Measurements from ENCODE around the gene KLF2.

The KLF2 gene

GRCh38 chr19:16326401-16327168, 2.0 kb downstream of the KLF2 start:
- no peaks in the 10 kb centered on the region for H3K9me3 ChIP-seq (replicated peaks; ENCODE audit: insufficient read depth, low read length)
- peaks cover 65% of the 10 kb centered on the region for H3F3A ChIP-seq (ENCODE audit: insufficient read depth, low read length)
- H3K9ac ChIP-seq (ENCODE audit: low read length), result peak overlapping the region; percentile 85

GRCh38 chr19:16327169-16327475, 2.5 kb downstream of the KLF2 start:
- Histone ChIP-seq H4K20me1 (ENCODE audit: insufficient read depth, low read length) (no peaks in the 10 kb centered on the region), H3K27me3 (replicated peaks; ENCODE audit: insufficient read depth, low read length) (no peaks in the 10 kb centered on the region), H3K79me2 (ENCODE audit: low read length) (peaks cover 16% of the 10 kb centered on the region), H3F3A (ENCODE audit: insufficient read depth, low read length) (peaks cover 65% of the 10 kb centered on the region), H3K9me2 (replicated peaks; ENCODE audit: insufficient read depth, low read length) (no peaks in the 10 kb centered on the region), H3K9me3 (replicated peaks; ENCODE audit: insufficient read depth, low read length) (no peaks in the 10 kb centered on the region), H3K36me3 (replicated peaks; ENCODE audit: insufficient read depth, low read length) (no peaks in the 10 kb centered on the region), H3K4me1 (ENCODE audit: low read length) (peaks cover 41% of the 10 kb centered on the region), H3K27ac (ENCODE audit: low read length) (peak overlapping the region; percentile 85), H3K4me2 (ENCODE audit: low read depth, low read length) (peak overlapping the region; percentile 87), H3K9ac (ENCODE audit: low read length) (peak overlapping the region; percentile 85), H3K4me3 (ENCODE audit: low read length) (peak overlapping the region; percentile 66), H2AFZ (ENCODE audit: low read length) (no peak overlapping the region)
- DNase-seq, result peak; percentile 34
- TF ChIP-seq EZH2phosphoT487 (IDR thresholded peaks at IDR 0.05; ENCODE audit: low read length) (no peak), CTCF (IDR thresholded peaks at IDR 0.05; ENCODE audit: low read length) (no peak), EZH2 (optimal IDR thresholded peaks at IDR 0.05; ENCODE audit: low read depth, low read length) (no peak)

More at GRCh38 chr19:16326401-16327168, 2.0 kb downstream of the KLF2 start:
- Histone ChIP-seq H3K27me3 (replicated peaks; ENCODE audit: insufficient read depth, low read length) (no peaks in the 10 kb centered on the region), H3K36me3 (replicated peaks; ENCODE audit: insufficient read depth, low read length) (no peaks in the 10 kb centered on the region), H2AFZ (ENCODE audit: low read length) (no peak overlapping the region), H3K4me1 (ENCODE audit: low read length) (peaks cover 41% of the 10 kb centered on the region), H3K79me2 (ENCODE audit: low read length) (peaks cover 16% of the 10 kb centered on the region), H3K4me3 (ENCODE audit: low read length) (peak overlapping the region; percentile 66), H4K20me1 (ENCODE audit: insufficient read depth, low read length) (no peaks in the 10 kb centered on the region), H3K27ac (ENCODE audit: low read length) (peak overlapping the region; percentile 85), H3K4me2 (ENCODE audit: low read depth, low read length) (peak overlapping the region; percentile 87), H3K9me2 (replicated peaks; ENCODE audit: insufficient read depth, low read length) (no peaks in the 10 kb centered on the region)
- DNase-seq, result peak; percentile 84
- TF ChIP-seq EZH2 (optimal IDR thresholded peaks at IDR 0.05; ENCODE audit: low read depth, low read length), result no peak
- no peak; the same call in 1 of the 2 replicates for TF ChIP-seq CTCF (IDR thresholded peaks at IDR 0.05; ENCODE audit: low read length)
- no peak for TF ChIP-seq EZH2phosphoT487 (IDR thresholded peaks at IDR 0.05; ENCODE audit: low read length)

- peak overlapping the region; percentile 87 for H3K4me2 ChIP-seq (ENCODE audit: low read depth, low read length)
- H3K27me3 ChIP-seq (replicated peaks; ENCODE audit: insufficient read depth, low read length), result no peaks in the 10 kb centered on the region
- H4K20me1 ChIP-seq (ENCODE audit: insufficient read depth, low read length), result no peaks in the 10 kb centered on the region
- peaks cover 65% of the 10 kb centered on the region for H3F3A ChIP-seq (ENCODE audit: insufficient read depth, low read length)
- H3K36me3 ChIP-seq (replicated peaks; ENCODE audit: insufficient read depth, low read length), result no peaks in the 10 kb centered on the region
- DNase-seq, result peak; percentile 76
- peaks cover 16% of the 10 kb centered on the region for H3K79me2 ChIP-seq (ENCODE audit: low read length)
- peaks cover 41% of the 10 kb centered on the region for H3K4me1 ChIP-seq (ENCODE audit: low read length)
- peak overlapping the region; percentile 85 for H3K27ac ChIP-seq (ENCODE audit: low read length)
- H3K4me3 ChIP-seq (ENCODE audit: low read length), result peak overlapping the region; percentile 66
- H3K9me2 ChIP-seq (replicated peaks; ENCODE audit: insufficient read depth, low read length), result no peaks in the 10 kb centered on the region
- no peaks in the 10 kb centered on the region for H3K9me3 ChIP-seq (replicated peaks; ENCODE audit: insufficient read depth, low read length)
- peak overlapping the region; percentile 85 for H3K9ac ChIP-seq (ENCODE audit: low read length)
- TF ChIP-seq CTCF (IDR thresholded peaks at IDR 0.05; ENCODE audit: low read length) (no peak), EZH2phosphoT487 (IDR thresholded peaks at IDR 0.05; ENCODE audit: low read length) (no peak), EZH2 (optimal IDR thresholded peaks at IDR 0.05; ENCODE audit: low read depth, low read length) (no peak)
- H2AFZ ChIP-seq (ENCODE audit: low read length), result no peak overlapping the region
Measured at GRCh38 chr19:16327501-16327900, 2.9 kb downstream of the KLF2 start.
